ENCODE measurements around the gene CLCN3.

DNA sequence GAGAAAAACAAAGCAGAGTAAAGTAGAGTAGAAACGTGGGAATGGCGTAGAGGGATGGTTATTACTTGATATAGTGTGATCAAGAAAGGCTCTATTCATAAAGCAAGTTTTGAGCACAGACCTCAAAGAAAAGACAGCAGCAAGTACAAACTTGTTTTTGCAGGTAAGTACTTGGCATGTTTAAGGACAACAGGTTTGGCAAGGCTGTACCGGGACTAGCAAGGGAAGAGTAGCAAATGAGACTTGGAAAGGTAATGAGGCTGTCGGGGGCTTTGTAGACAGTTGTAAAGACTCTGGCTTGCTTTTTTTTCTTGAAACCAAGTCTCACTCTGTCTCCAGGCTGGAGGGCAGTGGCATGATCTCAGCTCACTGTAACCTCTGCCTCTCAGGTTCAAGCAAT is 48.9 kb upstream of the CLCN3 start:
- TF ChIP-seq EP300 (IDR thresholded peaks at IDR 0.05; ENCODE audit: borderline replicate concordance), result no peak
- no peak for TF ChIP-seq CEBPB (IDR thresholded peaks at IDR 0.05)
